Testis (tissue), 2 donors: ENCODE results near the gene ZNF236.

Experiments used
- POLR2A ChIP-seq: fragments of 450-650 bp; IDR thresholded peaks from one replicate; pipeline ENCODE4 v1.6.1; 2017; ENCODE audit warnings: antibody characterized with exemption, mild to moderate bottlenecking, moderate library complexity
- TF ChIP-seq, protein P1 (sequence below), 3 experiments: fragments of 450-650 bp in 2 of 3; fragments of 200-600 bp in 1 of 3; sonication (generic) in 1 of 3; IDR thresholded peaks; one replicate each; pipeline ENCODE4 v1.5.1; 2016 to 2019; ENCODE audit warnings: antibody characterized with exemption in 3 of 3, mild to moderate bottlenecking in 2 of 3, moderate library complexity in 1 of 3

DNA sequence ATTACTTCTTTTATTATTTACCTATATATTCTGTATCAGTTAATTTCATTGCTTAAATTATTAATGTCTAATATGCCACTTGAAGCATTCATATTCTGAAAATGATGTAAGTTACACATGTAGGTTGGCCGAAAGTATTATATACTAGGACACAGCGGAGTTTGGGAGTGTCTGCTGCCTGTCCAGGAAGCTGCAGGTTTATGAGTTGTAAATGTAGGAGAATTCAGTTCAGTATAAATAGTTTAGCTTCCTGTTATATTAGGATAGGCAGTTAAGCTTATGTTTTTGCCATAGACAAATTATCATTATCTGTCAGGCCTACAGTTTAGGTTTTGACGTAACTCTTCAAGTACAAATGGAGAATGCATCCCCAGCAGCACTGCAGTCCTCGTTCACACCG is 18.9 kb upstream of the ZNF236 start:
- TF ChIP-seq, protein P1, sequence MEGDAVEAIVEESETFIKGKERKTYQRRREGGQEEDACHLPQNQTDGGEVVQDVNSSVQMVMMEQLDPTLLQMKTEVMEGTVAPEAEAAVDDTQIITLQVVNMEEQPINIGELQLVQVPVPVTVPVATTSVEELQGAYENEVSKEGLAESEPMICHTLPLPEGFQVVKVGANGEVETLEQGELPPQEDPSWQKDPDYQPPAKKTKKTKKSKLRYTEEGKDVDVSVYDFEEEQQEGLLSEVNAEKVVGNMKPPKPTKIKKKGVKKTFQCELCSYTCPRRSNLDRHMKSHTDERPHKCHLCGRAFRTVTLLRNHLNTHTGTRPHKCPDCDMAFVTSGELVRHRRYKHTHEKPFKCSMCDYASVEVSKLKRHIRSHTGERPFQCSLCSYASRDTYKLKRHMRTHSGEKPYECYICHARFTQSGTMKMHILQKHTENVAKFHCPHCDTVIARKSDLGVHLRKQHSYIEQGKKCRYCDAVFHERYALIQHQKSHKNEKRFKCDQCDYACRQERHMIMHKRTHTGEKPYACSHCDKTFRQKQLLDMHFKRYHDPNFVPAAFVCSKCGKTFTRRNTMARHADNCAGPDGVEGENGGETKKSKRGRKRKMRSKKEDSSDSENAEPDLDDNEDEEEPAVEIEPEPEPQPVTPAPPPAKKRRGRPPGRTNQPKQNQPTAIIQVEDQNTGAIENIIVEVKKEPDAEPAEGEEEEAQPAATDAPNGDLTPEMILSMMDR (IDR thresholded peaks at IDR 0.05), result no peak
- TF ChIP-seq POLR2A, result no peak
